BLaER1 (cell line): ENCODE measurements around the gene GP9.
A peak's percentile ranks its signal among the peaks of the same experiment; 100 is the strongest.

Experiments
- H3K27ac ChIP-seq: shearing (Covaris generic); formaldehyde crosslinking; 2 replicates; pipeline ENCODE4 v1.8.1; 2022
- H3K27me3 ChIP-seq: shearing (Covaris generic); formaldehyde crosslinking; 2 replicates; pipeline ENCODE4 v1.8.1; 2022
- H3K36me3 ChIP-seq: shearing (Covaris generic); formaldehyde crosslinking; 2 replicates; pipeline ENCODE4 v1.8.1; 2022
- H3K4me1 ChIP-seq: shearing (Covaris generic); formaldehyde crosslinking; 2 replicates; pipeline ENCODE4 v1.8.1; 2022
- H3K4me2 ChIP-seq: shearing (Covaris generic); formaldehyde crosslinking; 2 replicates; pipeline ENCODE4 v1.8.1; 2022
- H3K4me3 ChIP-seq: shearing (Covaris generic); formaldehyde crosslinking; 2 replicates; pipeline ENCODE4 v1.8.1; 2022
- H3K9ac ChIP-seq: shearing (Covaris generic); formaldehyde crosslinking; 2 replicates; pipeline ENCODE4 v1.8.1; 2022
- H3K9me3 ChIP-seq: shearing (Covaris generic); formaldehyde crosslinking; 2 replicates; pipeline ENCODE4 v1.8.1; 2022
- H4K20me1 ChIP-seq: shearing (Covaris generic); formaldehyde crosslinking; 2 replicates; pipeline ENCODE4 v1.8.1; 2022
- Cebpa-rat ChIP-seq: shearing (Covaris generic); IDR thresholded peaks from 2 replicates; pipeline ENCODE4 v1.8.1; 2022

The GP9 gene

DNA sequence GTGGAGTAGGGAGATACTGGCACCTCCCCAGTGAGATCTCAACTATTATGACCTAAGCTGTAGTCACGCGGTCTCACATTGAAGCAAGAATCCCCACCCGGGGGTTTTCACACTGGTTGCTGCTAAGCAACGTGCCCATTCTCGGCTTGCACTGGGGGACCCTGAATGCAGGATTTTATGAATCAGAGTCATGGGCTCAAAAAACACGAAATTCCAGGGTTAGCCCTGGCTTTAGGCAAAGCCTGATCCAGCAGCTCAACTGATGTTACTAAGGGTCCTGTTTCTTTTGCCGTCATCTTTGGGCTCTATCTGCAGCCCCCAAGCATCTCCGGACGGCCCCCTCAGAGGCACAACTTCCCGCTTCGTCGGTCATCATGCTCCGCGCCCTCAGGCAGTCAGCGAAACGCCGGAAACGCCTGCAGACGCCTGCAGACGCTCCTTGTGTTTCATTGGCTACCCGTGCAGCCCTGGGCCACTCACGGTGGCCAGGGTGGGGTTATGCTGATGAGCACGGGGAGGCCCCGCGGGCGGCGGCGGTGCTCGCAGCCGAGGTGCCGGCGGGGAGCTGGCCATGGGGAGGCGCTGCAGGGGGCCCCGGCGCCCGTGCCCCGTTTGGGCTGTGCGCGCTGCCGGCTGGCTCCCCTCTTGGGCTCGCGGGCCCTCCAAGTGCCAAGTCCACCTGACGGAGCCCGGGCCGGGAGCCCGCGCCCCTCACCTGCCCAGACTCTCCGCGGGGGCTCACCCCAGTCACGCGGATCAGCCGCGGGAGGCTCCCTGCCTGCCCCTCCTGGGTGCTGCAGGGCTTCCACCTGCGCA is 33.6 kb upstream of the GP9 start:
- Histone ChIP-seq H3K4me2 (peak overlapping the region; percentile 87), H4K20me1 (no peaks in the 10 kb centered on the region), H3K4me1 (peaks cover 60% of the 10 kb centered on the region), H3K9ac (peak overlapping the region; percentile 66), H3K4me3 (peak overlapping the region; percentile 63), H3K27ac (peak overlapping the region; percentile 63), H3K27me3 (no peaks in the 10 kb centered on the region), H3K36me3 (no peaks in the 10 kb centered on the region), H3K9me3 (peaks cover 10% of the 10 kb centered on the region)
- TF ChIP-seq Cebpa-rat: no peak

DNA sequence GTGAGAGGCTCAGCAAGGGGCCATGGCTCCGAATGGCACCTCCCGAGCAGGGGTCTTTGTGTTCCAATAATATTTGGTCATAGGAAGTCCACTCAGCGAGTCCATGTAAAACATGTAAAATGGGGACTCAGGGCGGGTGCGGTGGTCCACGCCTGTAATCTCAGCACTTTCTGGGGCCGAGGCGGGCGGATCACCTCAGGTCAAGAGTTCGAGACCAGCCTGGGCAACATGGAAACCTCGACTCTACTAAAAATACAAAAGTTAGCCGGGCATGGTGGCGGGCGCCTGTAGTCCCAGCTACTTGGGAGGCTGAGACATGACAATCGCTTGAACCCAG is 33.1 kb upstream of the GP9 start:
- Histone ChIP-seq H3K4me2 (peak overlapping the region; percentile 87), H3K27ac (peak overlapping the region; percentile 63)

DNA sequence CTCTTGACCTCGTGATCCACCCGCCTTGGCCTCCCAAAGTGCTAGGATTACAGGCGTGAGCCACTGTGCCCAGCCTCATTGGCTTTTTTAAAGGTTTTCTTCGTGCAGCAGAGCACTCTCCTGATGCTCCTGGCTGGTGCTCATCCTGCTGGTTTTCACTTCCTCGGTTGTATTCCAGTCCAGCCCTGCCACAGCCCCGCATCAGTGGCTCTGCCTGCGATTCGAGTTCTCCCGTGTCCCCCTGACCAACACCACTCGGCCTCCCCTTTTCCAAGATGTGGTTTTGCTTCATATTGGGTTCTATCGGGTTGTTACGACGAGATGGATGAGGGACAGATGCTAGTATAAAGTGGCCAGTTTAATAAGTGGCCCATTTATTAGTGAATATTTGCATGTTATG is 31.7 kb upstream of the GP9 start:
- H3K27me3 ChIP-seq: no peaks in the 10 kb centered on the region
- no peak for TF ChIP-seq Cebpa-rat
- no peak overlapping the region for H3K9ac ChIP-seq
- H3K4me3 ChIP-seq: no peak overlapping the region
- peaks cover 60% of the 10 kb centered on the region for H3K4me1 ChIP-seq
- no peaks in the 10 kb centered on the region for H4K20me1 ChIP-seq
- no peaks in the 10 kb centered on the region for H3K36me3 ChIP-seq
- H3K27ac ChIP-seq: no peak overlapping the region
- no peak overlapping the region for H3K4me2 ChIP-seq
- peaks cover 10% of the 10 kb centered on the region for H3K9me3 ChIP-seq

More for the DNA sequence above, 33.1 kb upstream of the GP9 start:
- H3K4me3 ChIP-seq: peak overlapping the region; percentile 63
- TF ChIP-seq Cebpa-rat: no peak
- no peaks in the 10 kb centered on the region for H4K20me1 ChIP-seq
- no peaks in the 10 kb centered on the region for H3K36me3 ChIP-seq
- peaks cover 10% of the 10 kb centered on the region for H3K9me3 ChIP-seq
- H3K4me1 ChIP-seq: peaks cover 60% of the 10 kb centered on the region
- peak overlapping the region; percentile 66 for H3K9ac ChIP-seq
- no peaks in the 10 kb centered on the region for H3K27me3 ChIP-seq

DNA sequence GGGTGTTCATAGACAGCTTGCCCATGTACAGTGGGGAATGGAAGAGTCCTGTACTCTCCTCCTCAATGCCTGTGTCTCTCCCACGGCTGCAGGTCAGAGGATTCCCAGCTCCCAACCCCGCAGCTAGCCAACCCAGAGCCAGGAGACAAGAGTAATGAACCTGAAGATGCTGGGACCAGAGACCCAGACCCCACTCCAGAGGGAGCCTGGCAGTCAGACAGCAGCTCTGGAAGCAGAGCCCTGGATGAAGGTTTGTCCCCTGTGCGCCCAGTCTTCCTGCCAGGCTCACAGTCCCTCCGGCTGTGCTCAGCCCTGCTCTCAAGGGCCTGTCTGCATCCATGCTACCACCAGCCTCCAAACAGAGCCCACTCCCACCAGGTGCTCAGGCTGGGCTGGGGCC is 30.0 kb upstream of the GP9 start:
- H3K9ac ChIP-seq: no peak overlapping the region
- H3K27ac ChIP-seq: no peak overlapping the region
- peaks cover 68% of the 10 kb centered on the region for H3K4me1 ChIP-seq
- no peak for TF ChIP-seq Cebpa-rat
- H3K4me2 ChIP-seq: no peak overlapping the region
- peaks cover 10% of the 10 kb centered on the region for H3K9me3 ChIP-seq
- H4K20me1 ChIP-seq: no peaks in the 10 kb centered on the region
- no peak overlapping the region for H3K4me3 ChIP-seq
- H3K27me3 ChIP-seq: no peaks in the 10 kb centered on the region
- H3K36me3 ChIP-seq: no peaks in the 10 kb centered on the region

DNA sequence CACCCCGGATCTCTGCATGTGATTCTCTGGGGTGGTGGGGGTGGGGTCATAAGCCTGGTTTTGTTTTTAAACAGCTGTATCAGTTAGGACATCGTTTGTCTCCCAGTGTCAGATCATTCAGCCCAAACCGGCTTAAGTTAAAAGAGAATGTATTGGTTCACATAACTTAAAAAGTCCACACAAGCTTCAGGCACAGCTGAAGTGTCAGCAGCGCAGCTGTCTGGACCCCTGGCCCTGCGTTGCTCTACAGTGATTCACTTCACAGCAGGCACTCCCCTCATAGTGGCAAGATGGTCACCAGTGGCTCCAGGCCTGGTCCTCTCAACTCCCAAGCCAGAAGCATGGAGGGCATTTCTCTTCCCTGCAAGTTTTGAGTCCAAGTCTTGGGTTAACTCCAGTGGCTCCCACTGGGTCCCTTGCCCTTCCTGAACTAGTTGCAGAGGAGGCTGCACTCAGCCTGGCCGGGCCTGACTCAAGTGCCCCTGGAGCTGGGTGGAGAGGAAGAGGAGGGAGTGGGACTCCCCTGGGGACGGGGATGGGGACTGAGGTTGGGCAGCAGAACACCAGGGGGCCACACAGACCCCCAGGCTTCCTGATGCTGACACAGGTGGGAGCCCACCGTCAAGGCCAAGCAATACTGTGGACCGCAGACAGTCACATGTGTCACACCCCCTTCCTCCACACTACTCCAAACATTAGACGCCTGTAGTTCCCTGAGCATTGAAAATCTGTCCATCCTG is 28.9 kb upstream of the GP9 start:
- peak overlapping the region; percentile 78 for H3K4me2 ChIP-seq
- H4K20me1 ChIP-seq: no peaks in the 10 kb centered on the region
- no peak for TF ChIP-seq Cebpa-rat
- H3K9ac ChIP-seq: no peak overlapping the region; the same call in 1 of the 2 replicates
- no peak overlapping the region for H3K4me3 ChIP-seq
- 0 out of 2 replicates have a peak overlapping the region, but pooled peaks have one; percentile 41 for H3K27ac ChIP-seq
- H3K4me1 ChIP-seq: peaks cover 68% of the 10 kb centered on the region
- H3K27me3 ChIP-seq: no peaks in the 10 kb centered on the region
- H3K9me3 ChIP-seq: peaks cover 10% of the 10 kb centered on the region
- H3K36me3 ChIP-seq: no peaks in the 10 kb centered on the region

DNA sequence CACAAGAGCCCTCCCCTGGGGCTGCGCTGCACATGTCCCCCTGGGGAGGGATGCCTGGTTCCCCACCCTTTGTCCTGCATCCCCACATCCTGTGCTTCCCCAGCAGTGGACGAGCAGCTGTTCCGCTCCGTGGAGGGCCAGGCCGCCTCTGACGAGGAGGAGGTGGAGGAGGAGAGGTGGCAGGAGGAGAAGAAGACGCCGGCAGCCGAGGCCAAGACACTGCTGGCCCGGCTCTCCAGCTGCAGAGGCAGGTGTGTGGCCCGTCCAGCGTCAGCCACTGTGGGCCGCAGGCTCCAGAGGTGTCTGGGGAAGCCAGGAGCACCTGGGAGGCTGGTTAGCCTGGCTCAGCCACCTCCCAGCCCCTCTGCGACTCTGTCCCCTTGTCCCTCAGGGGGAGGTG is 27.9 kb upstream of the GP9 start:
- TF ChIP-seq Cebpa-rat: no peak
- Histone ChIP-seq H3K4me1 (peaks cover 64% of the 10 kb centered on the region), H3K9me3 (peaks cover 10% of the 10 kb centered on the region), H3K36me3 (no peaks in the 10 kb centered on the region), H3K4me2 (peak overlapping the region; percentile 78), H3K27me3 (no peaks in the 10 kb centered on the region), H4K20me1 (no peaks in the 10 kb centered on the region), H3K9ac (peak overlapping the region; percentile 49; the same call in 1 of the 2 replicates), H3K27ac (peak overlapping the region; percentile 58; the same call in 1 of the 2 replicates), H3K4me3 (no peak overlapping the region)

DNA sequence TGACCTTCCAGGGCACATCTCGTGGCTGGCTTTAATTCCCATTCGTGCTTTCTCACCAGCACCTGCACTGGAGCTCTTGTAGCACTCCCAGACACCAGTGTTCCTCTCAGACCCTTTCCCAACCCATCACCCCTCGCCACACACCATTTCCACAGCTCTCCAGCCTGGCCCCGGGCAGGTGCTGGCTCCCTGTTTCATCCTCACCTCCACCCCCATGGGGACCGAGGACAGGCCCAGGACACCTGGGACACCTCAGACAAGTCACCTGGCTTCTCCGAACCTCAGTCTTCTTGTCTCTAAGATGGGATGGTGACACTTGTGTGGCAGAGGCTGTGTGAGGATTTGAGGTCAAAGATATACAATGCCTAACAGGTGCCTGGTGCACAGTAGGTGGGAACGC is 27.4 kb upstream of the GP9 start:
- no peaks in the 10 kb centered on the region for H4K20me1 ChIP-seq
- H3K27ac ChIP-seq: peak overlapping the region; percentile 58; the same call in 1 of the 2 replicates
- H3K4me1 ChIP-seq: peaks cover 68% of the 10 kb centered on the region
- TF ChIP-seq Cebpa-rat: no peak
- H3K4me3 ChIP-seq: no peak overlapping the region
- H3K9me3 ChIP-seq: peaks cover 10% of the 10 kb centered on the region
- H3K36me3 ChIP-seq: no peaks in the 10 kb centered on the region
- H3K9ac ChIP-seq: peak overlapping the region; percentile 49; the same call in 1 of the 2 replicates
- peak overlapping the region; percentile 78 for H3K4me2 ChIP-seq
- no peaks in the 10 kb centered on the region for H3K27me3 ChIP-seq

DNA sequence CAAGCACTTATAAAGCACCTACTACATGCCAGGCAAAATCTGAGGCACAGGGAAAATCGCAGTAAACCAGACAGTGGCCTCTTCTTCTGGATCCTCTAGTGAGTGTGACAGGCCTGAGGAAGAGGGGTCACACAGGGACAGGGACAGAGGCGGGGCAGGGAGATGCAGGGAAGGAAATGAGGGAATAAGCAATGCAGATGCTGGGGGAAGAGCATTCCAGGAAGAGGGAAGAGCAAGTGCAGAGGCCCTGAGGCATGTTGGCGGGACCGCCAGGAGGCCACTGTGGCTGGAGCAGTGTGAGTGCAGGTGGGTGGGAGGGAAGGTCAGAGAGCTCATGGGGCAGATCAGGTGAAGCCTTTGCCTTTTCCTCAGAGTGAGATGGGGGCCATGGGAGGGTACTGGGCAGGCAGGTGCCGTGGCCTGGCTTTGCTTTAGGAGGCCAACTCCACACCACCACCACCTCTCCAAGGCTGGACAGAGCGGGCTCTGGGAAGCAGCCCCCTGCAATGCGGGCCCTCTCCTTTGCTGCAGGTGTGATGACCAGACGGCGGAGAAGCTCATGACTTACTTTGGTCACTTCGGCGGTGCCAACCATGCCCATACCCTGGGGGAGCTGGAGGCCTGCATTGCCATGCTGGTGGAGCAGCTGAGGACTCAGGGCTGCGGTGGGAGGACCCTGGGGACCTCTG is 26.8 kb upstream of the GP9 start:
- Histone ChIP-seq H3K27me3 (no peaks in the 10 kb centered on the region), H4K20me1 (no peaks in the 10 kb centered on the region), H3K36me3 (no peaks in the 10 kb centered on the region), H3K9me3 (peaks cover 10% of the 10 kb centered on the region), H3K4me2 (peak overlapping the region; percentile 78), H3K27ac (no peak overlapping the region), H3K4me3 (no peak overlapping the region), H3K4me1 (peaks cover 74% of the 10 kb centered on the region), H3K9ac (no peak overlapping the region)
- TF ChIP-seq Cebpa-rat: no peak

DNA sequence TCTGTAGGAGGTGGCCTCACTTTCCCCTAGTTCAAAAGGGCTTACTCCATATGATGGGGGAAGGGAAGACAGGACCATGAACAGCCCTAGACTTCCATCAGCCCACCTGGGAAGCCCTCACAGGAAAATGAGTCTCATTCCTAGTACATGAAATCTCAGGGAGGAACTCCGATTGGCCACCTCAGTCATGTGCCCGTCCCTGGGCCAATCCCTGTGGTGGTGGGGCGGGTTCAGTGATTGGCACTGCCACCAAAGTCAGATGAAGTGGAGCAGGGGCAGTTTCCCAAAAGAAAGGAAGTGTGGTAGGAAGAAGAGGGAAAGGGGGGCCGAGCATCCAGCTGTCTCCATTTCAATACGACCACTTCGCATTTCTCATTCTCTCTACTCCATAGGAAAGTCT is 25.9 kb upstream of the GP9 start:
- no peak overlapping the region for H3K27ac ChIP-seq
- H3K27me3 ChIP-seq: no peaks in the 10 kb centered on the region
- no peak overlapping the region for H3K4me3 ChIP-seq
- peaks cover 83% of the 10 kb centered on the region for H3K4me1 ChIP-seq
- TF ChIP-seq Cebpa-rat: no peak
- H4K20me1 ChIP-seq: no peaks in the 10 kb centered on the region
- no peak overlapping the region for H3K9ac ChIP-seq
- H3K36me3 ChIP-seq: no peaks in the 10 kb centered on the region
- peak overlapping the region; percentile 78 for H3K4me2 ChIP-seq
- H3K9me3 ChIP-seq: peaks cover 10% of the 10 kb centered on the region
